SK-N-SH (cell line): ENCODE results near the gene ASIC1.

Source experiments
- CTCF ChIP-seq: fragments of 200-600 bp; sonication (generic); IDR thresholded peaks from 2 replicates; pipeline ENCODE4 v1.6.1; 2017; ENCODE audit warnings: antibody characterized with exemption, mild to moderate bottlenecking, moderate library complexity
- EP300 ChIP-seq, 2 experiments: IDR thresholded peaks; 2 replicates each; pipeline versions ENCODE4 v1.4.0 to v1.6.1; 2012; ENCODE audit warnings: borderline replicate concordance in 1 of 2, low read depth in 1 of 2, low read length in 1 of 2
- EZH2phosphoT487 ChIP-seq: fragments of 200-600 bp; sonication (generic); IDR thresholded peaks from 2 replicates; pipeline ENCODE4 v1.6.1; 2017; ENCODE audit warnings: low read depth, mixed run types, mild to moderate bottlenecking, antibody characterized with exemption, moderate library complexity, borderline replicate concordance
- MXI1 ChIP-seq: IDR thresholded peaks from 2 replicates; pipeline ENCODE4 v1.6.1; 2012; ENCODE audit warnings: mild to moderate bottlenecking, low read depth, low read length, improper control_type of control experiment
- PBX3 ChIP-seq: IDR thresholded peaks from 2 replicates; pipeline ENCODE4; 2012
- POLR2AphosphoS5 ChIP-seq: IDR thresholded peaks from 2 replicates; pipeline ENCODE4 v1.6.1; 2012; ENCODE audit warnings: low read depth, low read length
- REST ChIP-seq: IDR thresholded peaks from 2 replicates; pipeline ENCODE4 v1.6.1; 2012; ENCODE audit warnings: mild to moderate bottlenecking, low read depth, low read length, moderate library complexity
- USF2 ChIP-seq: fragments of 150-350 bp; IDR thresholded peaks from 2 replicates; pipeline ENCODE4 v1.6.1; 2017; ENCODE audit warnings: antibody characterized with exemption, low read length, low read depth, borderline replicate concordance

GRCh38 chr12:50109319-50109718, 51.9 kb downstream of the ASIC1 start:
- TF ChIP-seq CTCF (no peak), USF2 (no peak), REST (no peak), PBX3 (no peak), MXI1 (no peak), EZH2phosphoT487 (no peak), EP300 (IDR thresholded peaks at IDR 0.05; ENCODE audit: borderline replicate concordance in 1 of 2, low read depth in 1 of 2, low read length in 1 of 2) (no peak), POLR2AphosphoS5 (no peak)
